Right ventricle myocardium inferior (tissue), 1 donor: ENCODE results near the gene ARHGAP31. TPM values are rescaled to one million over a fixed set of nuclear protein-coding genes. Genes with fewer than 3 reads are reported as not detected.
"Not testable (repeated sequence)": the region's sequence is repeated elsewhere in the genome, so short reads cannot be mapped to it uniquely, and the experiment has no call there.

Experiments used
- ATAC-seq: fragments of 200-7000 bp; cut with Tn5 transposase; one replicate; pipeline ENCODE4 v1.9.1; 2020; ENCODE audit warnings: mild to moderate bottlenecking, moderate library complexity
- DNase-seq: peaks from one replicate; pipeline ENCODE4 v3.0.0; 2021; ENCODE audit errors: missing footprints
- intact Hi-C: fragments of 100-400 bp; cut with DNase I; formaldehyde crosslinking; loops from one replicate; pipeline ENCODE4 v1.11.0; 2022
- total RNA-seq: library from RNA; stranded (reverse); fragmentation: NEBNext Ultra II Directional; extraction: Animal tissue kit (Norgen Biotek cat#: 25700); gene quantifications from one replicate; pipeline ENCODE4 v1.2.1, GENCODE V29; 2021
- donor health status: DM: no; HTN: yes; CAD: no; lungs with severe emphysema.

The ARHGAP31 gene
- total RNA-seq, 1 donor from 2014 or later, result 42.8 TPM

DNA sequence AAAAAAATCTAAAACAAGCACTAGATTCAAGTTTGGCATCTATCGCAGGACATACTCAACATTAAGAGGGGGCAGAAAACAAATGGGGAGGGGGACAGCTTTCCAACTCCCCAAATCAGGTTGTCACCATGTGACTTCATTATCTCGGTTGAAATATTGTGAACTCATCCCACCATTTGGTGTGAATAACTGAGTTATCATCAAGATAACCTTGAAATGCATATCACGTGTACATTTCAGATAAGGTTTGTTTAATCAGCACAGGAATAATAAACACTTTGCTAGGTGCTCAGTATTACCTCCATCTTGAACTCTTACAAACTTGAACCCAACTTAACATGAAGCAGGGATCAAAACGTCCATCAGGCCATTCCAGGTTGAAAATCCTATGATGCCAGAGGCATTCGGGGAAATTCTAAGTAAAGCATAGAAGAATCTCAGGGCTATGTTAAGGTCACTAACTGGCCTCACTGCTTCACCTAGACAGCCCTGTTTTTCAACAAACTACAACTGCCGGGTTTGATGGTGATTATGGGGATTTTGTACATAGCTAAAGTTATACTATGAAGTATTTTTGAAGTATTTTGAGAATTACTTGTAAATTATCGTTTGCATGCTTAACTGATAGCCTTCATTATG, 3.0 kb upstream of the ARHGAP31 start:
- no peak for DNase-seq
- intact Hi-C loops, result no loop called here
- ATAC-seq, result no peak

DNA sequence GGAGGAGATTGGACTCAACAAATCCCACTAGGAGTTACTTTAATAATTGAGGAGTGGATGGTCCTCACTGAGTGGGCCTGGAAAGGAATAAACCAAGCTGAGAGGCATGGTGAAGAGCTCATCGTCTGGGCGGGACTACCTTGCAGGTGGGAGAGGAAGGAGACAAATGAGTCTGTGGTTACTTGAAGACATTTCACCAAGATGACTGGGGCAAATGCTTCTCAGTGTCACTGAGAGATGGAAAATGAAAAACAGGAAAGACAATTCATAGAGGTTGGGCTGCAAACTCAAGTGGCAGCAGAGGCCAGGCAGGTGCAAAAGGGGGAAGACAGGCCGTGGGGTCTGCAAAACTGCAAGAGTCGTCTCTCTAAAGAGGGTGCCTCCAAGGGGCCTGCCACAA, 1.5 kb upstream of the ARHGAP31 start:
- intact Hi-C loops, result loop anchor here (1.0 kb wide), 1 partner anchor 13 kb away; no protein-coding TSS in a partner anchor
- DNase-seq, result no peak

DNA sequence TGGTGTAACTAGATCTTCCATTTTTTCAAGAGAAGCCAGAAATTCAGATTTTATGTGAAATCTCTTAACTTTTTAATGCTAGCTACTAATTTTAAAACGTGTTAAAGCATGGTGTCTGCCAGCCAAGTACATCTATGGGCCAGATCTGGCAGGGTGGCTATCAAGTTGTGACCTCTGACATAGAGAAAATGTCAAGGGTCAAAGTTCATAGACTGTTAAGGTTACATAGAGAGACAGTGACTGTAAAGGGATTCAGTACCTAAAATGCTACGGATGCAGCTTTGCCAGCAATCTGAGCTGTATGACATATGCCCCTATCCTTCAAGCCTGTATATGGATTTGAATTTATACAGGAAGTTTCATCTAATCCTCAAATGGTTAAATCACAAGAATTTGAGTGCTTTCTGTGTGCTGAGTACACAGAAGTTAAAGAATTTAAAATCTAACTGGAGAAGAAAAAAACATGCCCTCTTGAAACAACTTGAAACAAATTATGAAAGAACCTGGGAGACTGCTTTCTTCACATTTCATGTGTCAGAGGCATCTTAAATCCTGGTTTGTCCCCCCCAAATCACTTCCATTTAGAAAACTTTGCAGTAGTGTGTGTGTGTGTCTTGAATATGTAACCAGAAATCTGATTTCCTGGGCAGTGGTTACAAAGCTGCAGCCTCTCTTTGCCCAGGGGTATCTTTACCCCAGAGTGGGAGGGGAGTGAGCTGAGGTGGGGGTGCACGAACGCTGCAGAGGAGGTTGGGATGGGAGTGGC, 895 bp upstream of the ARHGAP31 start:
- intact Hi-C loops, result loop anchor here (1.0 kb wide), 1 partner anchor 14 kb away; no protein-coding TSS in a partner anchor
- ATAC-seq (no peak), DNase-seq (no peak)

More for the DNA sequence above, 1.5 kb upstream of the ARHGAP31 start:
- ATAC-seq, result no peak

DNA sequence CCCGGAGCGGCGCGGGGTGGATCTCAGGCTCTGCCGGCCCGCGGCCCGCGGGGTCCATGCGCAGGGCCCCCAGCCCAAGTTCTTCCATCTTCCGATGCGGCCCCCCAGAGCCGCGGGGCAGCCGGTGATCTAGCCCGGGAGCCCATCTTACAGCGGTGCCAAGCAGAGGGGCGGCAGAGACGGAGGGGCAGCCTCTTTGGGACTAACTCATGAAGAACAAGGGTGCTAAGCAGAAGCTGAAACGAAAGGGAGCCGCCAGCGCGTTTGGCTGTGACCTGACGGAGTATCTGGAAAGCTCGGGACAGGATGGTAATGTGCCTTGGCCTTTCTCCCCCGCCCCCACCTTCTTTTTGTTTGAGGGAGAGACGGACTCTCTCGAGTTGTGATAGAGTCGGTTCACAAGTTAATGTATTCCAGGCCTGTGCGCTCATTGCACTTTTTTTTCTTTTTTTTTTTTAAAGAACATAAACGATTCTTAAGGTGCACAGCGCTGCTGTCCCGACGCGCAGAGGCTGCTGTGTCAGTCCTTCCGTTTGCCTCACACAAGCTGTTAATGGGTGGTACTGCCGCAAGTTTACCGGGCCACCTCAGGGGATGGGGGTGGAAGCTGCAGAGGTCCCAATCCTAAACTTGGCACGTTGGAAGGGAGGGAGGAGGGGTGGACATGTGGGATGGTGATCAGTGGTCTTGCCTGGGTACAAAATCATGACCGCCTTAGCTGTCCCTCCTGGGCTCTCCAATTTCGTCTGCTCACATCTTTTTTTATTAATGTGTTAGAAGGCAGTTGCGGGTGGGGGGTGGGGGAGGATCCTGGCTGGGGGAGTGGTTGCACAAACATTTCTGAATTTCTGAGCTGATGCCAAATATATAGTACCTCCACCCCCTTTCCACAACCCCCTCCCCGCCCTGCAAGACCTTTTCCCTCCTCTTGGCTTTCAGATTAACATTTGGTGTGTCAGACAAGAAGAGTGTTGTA, 801 bp downstream of the ARHGAP31 start:
- no peak for DNase-seq
- intact Hi-C loops, result loop anchor here (2.0 to 5.0 kb wide), 2 partner anchors 56 to 172 kb away; partner anchors contain the start of gene POGLUT1
- ATAC-seq, result peak; percentile 45

DNA sequence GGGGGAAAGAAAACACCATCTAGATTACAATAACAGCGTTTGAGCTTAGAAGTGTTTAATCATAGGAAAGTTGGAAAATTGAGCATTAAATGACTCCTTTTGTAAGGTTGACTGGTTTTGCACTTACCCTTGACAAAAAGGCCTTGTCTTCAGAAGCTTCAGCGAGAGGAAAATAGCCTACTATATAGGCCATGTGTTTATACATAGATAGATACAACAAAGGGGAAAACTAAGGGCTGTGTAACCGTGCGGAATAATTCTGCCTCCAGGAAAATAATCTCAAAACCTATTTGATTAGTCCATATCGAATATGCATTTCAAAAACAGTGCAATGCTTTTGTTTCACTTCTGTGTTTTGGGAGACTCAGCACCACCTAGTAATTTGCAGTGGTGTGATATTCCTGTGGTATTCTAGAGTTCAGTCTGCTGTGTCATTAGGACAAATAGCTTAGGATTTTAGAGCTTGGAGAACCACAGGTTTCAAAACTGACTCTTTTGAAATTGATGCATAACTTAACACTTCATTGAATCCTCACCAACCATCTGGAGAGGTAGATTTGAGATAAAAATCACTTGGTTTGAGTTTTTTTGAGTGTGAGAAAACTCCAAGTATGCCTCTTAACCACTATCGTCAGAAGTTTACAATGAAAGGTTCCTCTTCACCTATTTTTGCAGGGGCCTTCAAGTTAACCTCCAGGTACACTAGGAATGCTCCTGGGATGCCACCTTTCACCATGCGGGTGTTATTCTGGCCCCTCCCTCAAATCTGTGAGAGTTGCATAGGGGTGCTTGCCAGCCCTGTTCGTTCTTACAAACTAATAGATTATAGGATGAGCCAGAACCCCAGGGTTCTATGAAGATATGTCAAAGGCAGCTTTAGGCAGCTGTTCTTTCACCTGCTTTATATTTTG, 1.9 kb downstream of the ARHGAP31 start:
- no peak for ATAC-seq
- intact Hi-C loops, result loop anchor here (2.0 to 5.0 kb wide), 3 partner anchors 27 to 171 kb away; partner anchors contain the start of gene POGLUT1
- no peak for DNase-seq

DNA sequence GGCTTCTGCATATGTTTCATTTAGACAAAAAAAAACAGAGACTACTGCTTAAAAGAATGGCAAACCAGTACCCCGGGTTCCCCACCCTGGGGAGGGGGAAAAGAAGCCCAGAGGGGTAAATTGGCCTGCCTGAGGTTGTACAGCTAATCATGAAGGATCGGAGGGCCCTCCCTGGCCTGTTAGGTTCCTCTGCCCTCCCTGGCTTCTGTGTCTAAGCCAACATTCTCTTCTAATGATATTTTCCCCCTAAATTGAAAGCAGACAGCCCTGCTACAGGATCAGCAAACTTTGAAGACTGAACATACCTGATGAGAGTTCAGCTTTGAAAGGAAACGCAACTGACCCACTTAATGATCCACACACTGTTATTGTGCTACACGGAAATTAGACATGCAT, 2.5 kb downstream of the ARHGAP31 start:
- intact Hi-C loops, result loop anchor here (2.0 to 5.0 kb wide), 2 partner anchors 26 to 171 kb away; partner anchors contain the start of gene POGLUT1
- ATAC-seq (no peak), DNase-seq (no peak)

DNA sequence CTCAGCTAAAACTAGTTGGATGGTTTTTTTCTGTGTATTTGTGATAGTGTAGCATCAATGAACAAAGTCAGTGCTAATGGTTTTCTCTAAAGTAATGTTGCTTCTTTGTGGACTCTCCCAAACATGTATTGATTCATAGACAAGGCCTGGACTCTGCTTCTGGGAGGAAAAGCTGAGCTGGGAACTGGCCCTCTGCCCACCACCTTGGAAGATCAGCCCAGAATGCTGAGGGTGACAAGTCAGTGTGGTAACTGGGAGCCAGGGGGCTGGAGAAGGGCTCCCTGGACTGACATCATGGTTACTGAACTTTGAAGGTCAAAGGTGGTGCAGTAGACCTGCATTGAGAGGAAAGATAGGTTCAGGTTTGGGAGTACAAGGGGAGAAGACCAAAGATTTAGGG, 3.0 kb downstream of the ARHGAP31 start:
- intact Hi-C loops, result loop anchor here (2.0 to 5.0 kb wide), 2 partner anchors 26 to 170 kb away; partner anchors contain the start of gene POGLUT1
- no peak for DNase-seq
- no peak for ATAC-seq

DNA sequence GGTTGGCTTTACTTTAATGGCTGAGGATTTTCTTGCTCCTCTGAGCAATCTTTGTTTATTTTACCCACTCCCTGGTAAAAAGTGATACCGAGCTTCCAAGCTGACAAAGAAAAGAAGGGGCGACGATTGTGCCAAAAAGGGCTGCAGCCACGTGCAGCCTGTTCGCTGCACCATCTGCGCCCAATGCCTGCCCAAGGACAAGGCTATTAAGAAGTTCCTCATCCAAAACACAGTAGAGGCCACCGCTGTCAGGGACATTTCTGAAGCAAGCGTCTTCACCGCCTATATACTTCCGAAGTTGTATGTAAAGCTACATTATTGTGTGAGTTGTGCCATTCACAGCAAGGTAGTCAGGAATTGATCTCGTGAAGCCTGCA, 4.4 kb downstream of the ARHGAP31 start:
- no peak for DNase-seq

DNA sequence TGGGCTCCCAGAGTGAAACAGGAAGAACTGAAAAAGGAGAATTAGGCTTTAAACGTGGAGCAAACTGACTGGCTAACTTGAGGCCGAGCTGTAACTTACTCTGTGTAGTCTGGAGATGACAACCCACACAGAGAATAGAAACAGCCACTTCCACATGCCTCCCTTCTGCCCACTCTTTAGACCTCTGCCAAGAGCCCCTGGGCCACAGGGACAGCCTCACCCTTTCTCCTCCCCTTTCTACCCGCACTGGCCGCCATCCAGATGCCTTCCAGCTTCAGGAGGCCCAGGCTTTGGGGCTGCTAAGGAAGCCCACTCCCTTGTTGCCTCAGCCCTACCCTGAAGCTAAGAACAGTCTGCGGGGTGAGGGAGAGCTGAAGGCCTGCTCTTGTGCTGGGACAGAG, 6.8 kb downstream of the ARHGAP31 start:
- peak; percentile 47 for ATAC-seq
- intact Hi-C loops, result no loop called here
- DNase-seq, result no peak

More for the DNA sequence above, 4.4 kb downstream of the ARHGAP31 start:
- no peak for ATAC-seq
- intact Hi-C loops, result loop anchor here (5.0 kb wide), 1 partner anchor 169 kb away; the partner anchor contains the start of gene POGLUT1

DNA sequence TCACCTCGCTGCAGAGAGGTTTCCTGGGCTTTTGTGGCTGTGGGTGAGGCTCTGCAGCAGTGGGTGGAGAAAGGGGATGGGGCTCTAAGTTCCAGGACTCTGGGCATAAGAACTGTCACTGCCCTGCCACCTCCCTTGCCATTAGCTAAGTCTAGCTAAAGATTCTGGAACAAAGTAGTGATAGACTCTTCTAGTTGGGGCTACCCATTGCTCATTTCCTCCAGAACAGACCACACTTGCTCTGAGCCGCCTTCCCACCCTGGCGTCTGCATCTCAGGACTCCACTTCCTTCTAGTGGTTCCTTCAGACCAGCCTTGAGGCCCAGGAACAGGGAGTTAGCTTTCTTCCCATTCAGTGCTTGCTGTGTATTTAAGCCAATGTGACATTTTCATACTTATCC, 7.5 kb downstream of the ARHGAP31 start:
- intact Hi-C loops, result no loop called here
- ATAC-seq (no peak), DNase-seq (no peak)

DNA sequence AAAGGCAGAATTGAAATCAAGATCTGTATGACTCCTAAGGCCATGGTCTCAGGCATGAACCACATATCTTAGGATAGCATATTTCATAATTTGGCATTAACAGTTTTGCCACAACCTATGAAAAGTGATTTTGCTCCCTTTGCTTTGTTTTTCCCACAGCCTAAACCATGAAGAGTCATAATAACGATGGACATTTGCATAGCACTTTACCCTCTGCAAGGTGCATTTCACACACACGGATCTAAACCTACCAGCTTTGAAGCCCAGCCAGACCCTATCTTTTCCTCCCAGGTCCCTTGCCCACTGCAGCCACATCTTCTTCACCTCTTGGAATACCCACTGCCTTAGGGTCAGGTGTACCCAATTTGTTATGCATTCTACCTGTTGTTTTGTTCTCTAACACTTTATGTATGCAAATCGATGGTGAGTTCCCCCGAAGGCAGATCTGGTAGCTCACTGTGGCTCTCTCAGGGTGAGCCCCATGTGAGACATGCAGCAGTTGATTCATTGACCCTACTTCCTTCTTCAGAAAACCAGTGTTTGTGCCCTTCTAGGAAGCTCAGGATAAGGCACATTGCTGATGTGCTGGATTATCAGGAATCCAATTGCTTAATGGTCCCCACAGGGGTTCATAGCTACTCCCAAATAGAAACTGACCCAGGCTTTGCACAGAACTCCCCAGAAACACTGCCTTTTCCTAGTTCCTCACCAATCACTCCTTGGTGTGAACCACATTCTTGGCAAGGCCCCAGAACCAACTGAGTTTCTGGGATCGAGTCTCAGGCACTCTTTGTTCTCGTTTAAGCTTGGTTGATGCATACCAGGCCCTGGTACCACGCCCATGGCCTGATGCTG, 8.7 kb downstream of the ARHGAP31 start:
- no peak for DNase-seq
- intact Hi-C loops, result no loop called here

DNA sequence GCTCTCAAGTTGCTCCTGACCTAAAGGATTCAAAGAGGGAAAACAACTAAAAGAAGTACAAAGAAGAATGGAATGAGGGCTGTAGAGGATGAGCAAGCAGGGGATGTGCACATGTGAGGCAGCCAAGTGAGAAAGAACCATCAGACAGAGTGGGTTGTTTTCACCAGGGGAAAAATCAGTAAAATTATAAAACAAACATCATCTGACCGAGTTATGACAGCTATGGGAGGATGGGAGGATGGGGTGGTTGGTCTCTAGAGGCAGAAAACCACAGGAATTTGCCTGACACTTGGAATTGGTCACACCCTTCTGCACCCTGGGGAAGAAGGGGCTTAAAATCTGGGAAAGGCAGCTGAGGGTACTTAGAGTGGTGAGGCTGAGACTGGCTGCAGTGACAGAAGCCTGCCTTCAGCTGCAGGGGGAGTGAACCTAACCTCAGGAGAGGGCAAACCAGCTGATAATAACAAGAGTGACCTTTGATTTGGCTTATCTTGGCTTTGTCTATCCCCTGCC, 10.1 kb downstream of the ARHGAP31 start:
- intact Hi-C loops, result no loop called here
- DNase-seq (no peak), ATAC-seq (no peak)

More for the DNA sequence above, 8.7 kb downstream of the ARHGAP31 start:
- no peak for ATAC-seq

DNA sequence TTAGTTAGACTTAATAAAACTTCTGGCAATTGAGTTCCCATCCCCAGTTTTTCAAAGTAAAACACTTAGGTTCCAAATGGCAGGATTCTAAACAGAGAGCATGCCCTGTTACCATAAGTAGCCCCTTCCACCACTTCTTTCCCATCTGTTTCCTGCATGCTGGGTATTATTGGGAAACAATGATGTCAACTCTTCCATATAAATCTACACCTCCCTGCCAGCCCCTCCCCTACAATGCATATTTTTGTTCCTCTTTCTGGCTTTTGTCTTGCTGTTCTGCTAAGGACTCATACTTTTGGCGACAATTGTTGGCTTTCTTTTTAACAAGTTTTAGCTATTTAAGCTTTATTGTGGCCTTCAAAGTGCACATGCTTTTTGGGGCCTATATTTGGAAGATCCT, 11.1 kb downstream of the ARHGAP31 start:
- ATAC-seq, result no peak
- intact Hi-C loops, result no loop called here
- no peak for DNase-seq

DNA sequence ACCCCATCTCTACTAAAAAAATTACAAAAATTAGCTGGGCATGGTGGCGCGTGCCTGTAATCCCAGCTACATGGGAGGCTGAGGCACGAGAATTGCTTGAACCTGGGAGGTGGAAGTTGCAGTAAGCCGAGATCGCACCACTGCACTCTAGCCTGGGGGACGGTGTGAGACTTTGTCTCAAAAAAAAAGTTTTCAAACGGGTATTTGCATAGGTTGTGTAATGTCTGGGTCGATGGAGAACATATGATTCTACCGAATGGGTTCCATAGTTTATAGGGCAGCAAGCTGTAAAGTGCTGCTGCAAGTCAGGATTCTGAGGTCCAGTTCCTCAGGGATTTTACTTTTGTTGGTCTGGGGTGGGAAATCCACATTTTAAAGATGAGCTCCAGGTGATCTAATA, 12.2 kb downstream of the ARHGAP31 start:
- ATAC-seq, DNase-seq, intact Hi-C loops: not testable (repeated sequence)

DNA sequence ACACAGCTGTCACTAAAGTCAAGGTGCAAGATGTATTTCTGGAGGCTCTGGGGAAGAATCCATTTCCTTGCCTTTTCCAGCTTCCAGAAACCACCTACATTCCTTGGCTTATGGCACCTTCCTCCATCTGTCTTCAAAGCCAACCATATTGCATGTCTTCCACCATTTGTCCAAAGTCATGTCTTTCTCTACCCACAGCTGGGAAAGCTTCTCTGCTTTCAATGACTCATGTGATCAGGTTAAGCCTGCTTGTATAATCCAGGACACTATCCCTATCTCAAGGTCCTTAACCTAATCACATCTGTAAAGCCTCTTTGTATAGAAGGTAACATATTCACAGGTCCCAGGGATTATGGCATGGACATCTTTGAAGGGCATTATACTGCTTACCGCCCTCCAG, 14.2 kb downstream of the ARHGAP31 start:
- DNase-seq (no peak), ATAC-seq (no peak)
- intact Hi-C loops, result no loop called here

DNA sequence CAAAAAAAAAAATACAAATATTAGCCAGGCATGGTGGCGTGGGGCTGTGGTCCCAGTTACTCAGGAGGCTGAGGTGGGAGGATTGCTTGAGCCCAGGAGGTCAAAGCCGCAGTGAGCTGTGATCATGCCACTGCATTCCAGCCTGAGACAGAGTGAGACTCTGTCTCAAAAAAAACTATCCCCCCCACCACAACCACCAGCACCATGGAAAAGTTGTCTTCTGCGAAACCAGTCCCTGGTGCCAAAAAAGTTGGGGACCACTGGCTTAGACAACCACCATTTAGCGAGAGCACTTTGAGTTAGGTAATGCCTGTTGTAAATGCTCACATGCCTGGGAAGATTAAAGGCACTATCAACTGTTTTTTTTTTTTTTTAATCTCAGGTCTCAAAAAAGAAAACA, 15.4 kb downstream of the ARHGAP31 start:
- no peak for DNase-seq
- ATAC-seq, result no peak
- intact Hi-C loops, result no loop called here

DNA sequence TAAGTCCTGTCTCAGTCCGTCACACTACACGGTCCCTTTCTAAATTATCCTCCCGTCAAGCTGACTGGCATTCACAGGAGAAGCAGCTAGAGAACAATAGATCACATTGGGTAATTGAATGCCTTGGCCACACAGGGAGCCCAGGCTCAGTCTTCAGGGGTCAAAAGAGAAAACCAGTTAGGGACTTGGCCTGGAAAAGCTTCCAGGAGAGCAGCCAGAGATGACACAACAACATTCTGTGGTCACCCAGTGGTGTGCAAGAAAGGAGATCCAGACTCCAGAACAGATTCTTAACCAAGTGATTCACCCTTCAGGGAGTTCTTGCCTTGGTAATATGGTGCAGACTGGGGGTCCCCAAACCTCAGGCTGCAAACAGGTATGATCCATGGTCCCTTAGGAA, 15.9 kb downstream of the ARHGAP31 start:
- intact Hi-C loops, result no loop called here
- ATAC-seq (peak; percentile 55), DNase-seq (no peak)
